Measurements from ENCODE around the gene UVRAG.
A peak's percentile ranks its signal among the peaks of the same experiment; 100 is the strongest.
"Not testable (repeated sequence)": the region's sequence is repeated elsewhere in the genome, so short reads cannot be mapped to it uniquely, and the experiment has no call there.

Gene UVRAG

GRCh38 chr11:75964071-75964470, 149.1 kb downstream of the UVRAG start:
- no peak for DNase-seq (ENCODE audit: low read depth)
- no peak overlapping the region for H3K4me3 ChIP-seq (ENCODE audit: control insufficient read depth, low read depth, low read length)
- no peak for TF ChIP-seq CTCF (IDR thresholded peaks at IDR 0.05; ENCODE audit: control insufficient read depth, insufficient read depth, low read depth, low read length, missing control alignments)

- TF ChIP-seq CTCF (IDR thresholded peaks at IDR 0.05; ENCODE audit: control insufficient read depth, insufficient read depth, low read depth, low read length, missing control alignments) = no peak
- DNase-seq (ENCODE audit: low read depth) = peak; percentile 76
- no peak overlapping the region for H3K4me3 ChIP-seq (ENCODE audit: control insufficient read depth, low read depth, low read length)
Observed at GRCh38 chr11:75966537-75967287, 151.7 kb downstream of the UVRAG start.

GRCh38 chr11:75968021-75968625, 153.1 kb downstream of the UVRAG start:
- DNase-seq (ENCODE audit: low read depth) = no peak
- no peak for TF ChIP-seq CTCF (IDR thresholded peaks at IDR 0.05; ENCODE audit: control insufficient read depth, insufficient read depth, low read depth, low read length, missing control alignments)

GRCh38 chr11:75969626-75970308, 154.8 kb downstream of the UVRAG start:
- no peak for TF ChIP-seq CTCF (IDR thresholded peaks at IDR 0.05; ENCODE audit: control insufficient read depth, insufficient read depth, low read depth, low read length, missing control alignments)
- no peak overlapping the region for H3K4me3 ChIP-seq (ENCODE audit: control insufficient read depth, low read depth, low read length)
- DNase-seq (ENCODE audit: low read depth) = peak; percentile 71

More at GRCh38 chr11:75968021-75968625, 153.1 kb downstream of the UVRAG start:
- H3K4me3 ChIP-seq (ENCODE audit: control insufficient read depth, low read depth, low read length) = no peak overlapping the region

- not testable (repeated sequence) for DNase-seq (ENCODE audit: low read depth); H3K4me3 ChIP-seq (ENCODE audit: control insufficient read depth, low read depth, low read length)
Observed at GRCh38 chr11:75973710-75974109, 158.7 kb downstream of the UVRAG start.

- not testable (repeated sequence) for H3K4me3 ChIP-seq (ENCODE audit: control insufficient read depth, low read depth, low read length); DNase-seq (ENCODE audit: low read depth)
Observed at GRCh38 chr11:75979075-75979474, 164.1 kb downstream of the UVRAG start.

- DNase-seq (ENCODE audit: low read depth); H3K4me3 ChIP-seq (ENCODE audit: control insufficient read depth, low read depth, low read length): not testable (repeated sequence)
Observed at GRCh38 chr11:75979479-75980027, 164.5 kb downstream of the UVRAG start.

GRCh38 chr11:75980031-75980430, 165.0 kb downstream of the UVRAG start:
- H3K4me3 ChIP-seq (ENCODE audit: control insufficient read depth, low read depth, low read length) = no peak overlapping the region
- no peak for TF ChIP-seq CTCF (IDR thresholded peaks at IDR 0.05; ENCODE audit: control insufficient read depth, insufficient read depth, low read depth, low read length, missing control alignments)
- no peak for DNase-seq (ENCODE audit: low read depth)

Measured in AG09309 (cell line).